ENCODE results near the gene SLC17A7.
"Not testable (repeated sequence)": the region's sequence is repeated elsewhere in the genome, so short reads cannot be mapped to it uniquely, and the experiment has no call there.

SLC17A7 gene

GRCh38 chr19:49441210-49441959 lies at the start of gene SLC17A7:
Gene SLC17A7 (minus strand): TSS chr19:49441527. CDS start chr19:49441379, 148 bp downstream.
- DNase-seq = peak; percentile 36

- no peak for DNase-seq
These were observed 49.1 kb upstream of the SLC17A7 start for GRCh38 chr19:49490287-49491029.

GRCh38 chr19:49489601-49490167 lies 48.4 kb upstream of the SLC17A7 start:
- no peak for DNase-seq

- no peak for DNase-seq
These were observed 47.7 kb upstream of the SLC17A7 start for GRCh38 chr19:49488863-49489537.

- DNase-seq = no peak
These were observed 46.9 kb upstream of the SLC17A7 start for GRCh38 chr19:49488046-49488862.

- DNase-seq = peak; percentile 100
These were observed 46.1 kb upstream of the SLC17A7 start, which contains the start of gene RPL13A for GRCh38 chr19:49487277-49488045. Gene RPL13A (plus strand): TSS chr19:49487608. CDS start chr19:49487630, 22 bp downstream.

- no peak for DNase-seq
These were observed 45.5 kb upstream of the SLC17A7 start for GRCh38 chr19:49486710-49487276.

- no peak for DNase-seq
These were observed 44.9 kb upstream of the SLC17A7 start for GRCh38 chr19:49486232-49486631.

GRCh38 chr19:49481020-49481683 lies 39.8 kb upstream of the SLC17A7 start:
- no peak for DNase-seq

- no peak for DNase-seq
These were observed 38.8 kb upstream of the SLC17A7 start for GRCh38 chr19:49479975-49480628.

GRCh38 chr19:49475995-49476880 lies 34.9 kb upstream of the SLC17A7 start:
- DNase-seq = peak; percentile 70

GRCh38 chr19:49475191-49475917 lies 34.0 kb upstream of the SLC17A7 start:
- no peak for DNase-seq

GRCh38 chr19:49474542-49474924 lies 33.2 kb upstream of the SLC17A7 start:
- DNase-seq = no peak

GRCh38 chr19:49473868-49474541 lies 32.7 kb upstream of the SLC17A7 start, which contains the start of gene FLT3LG:
Gene FLT3LG (plus strand): TSS chr19:49474215. CDS start chr19:49474640, 425 bp downstream.
- DNase-seq = peak; percentile 87

- not testable (repeated sequence) for DNase-seq
These were observed 32.2 kb upstream of the SLC17A7 start for GRCh38 chr19:49473501-49473867.

GRCh38 chr19:49472936-49473335 lies 31.6 kb upstream of the SLC17A7 start:
- DNase-seq = no peak

- no peak for DNase-seq
These were observed 29.3 kb upstream of the SLC17A7 start for GRCh38 chr19:49470615-49470978.

Data from stimulated activated CD4-positive, alpha-beta T cell treated with anti-CD3 and anti-CD28 coated beads, Interleukin-12 subunit alpha, Interleukin-12 subunit beta, amount 100 ng/mL, for 4 hours (primary cell).